HL-60 (cell line): ENCODE data around the gene BIN1.

Experiments used
- DNase-seq, 2 experiments: peaks; one replicate each; pipeline ENCODE4 v3.0.0-alpha.2; 2010 to 2020; ENCODE audit warnings: low read depth in 1 of 2, low spot score in 1 of 2
- H3K27ac ChIP-seq: fragments of 250-450 bp; sonication (Bioruptor Pico); replicated peaks from 2 replicates; pipeline ENCODE4 v1.5.1; 2020; ENCODE audit warnings: mild to moderate bottlenecking, moderate library complexity
- H3K27me3 ChIP-seq: fragments of 250-450 bp; sonication (Bioruptor Pico); 2 replicates; pipeline ENCODE4 v1.5.1; 2021; ENCODE audit warnings: mild to moderate bottlenecking, moderate library complexity; ENCODE audit not compliant: insufficient read depth, poor library complexity, severe bottlenecking
- H3K4me3 ChIP-seq: replicated peaks from 2 replicates; pipeline ENCODE4 v1.5.1; 2011; ENCODE audit warnings: mild to moderate bottlenecking, control low read depth, low read length; ENCODE audit not compliant: insufficient read depth
- GABPA ChIP-seq: IDR thresholded peaks from 2 replicates; pipeline ENCODE4 v1.6.1; 2012; ENCODE audit warnings: low read depth
- POLR2AphosphoS5 ChIP-seq: IDR thresholded peaks from 2 replicates; pipeline ENCODE4 v1.6.1; 2012; ENCODE audit warnings: low read depth
- REST ChIP-seq: IDR thresholded peaks from 2 replicates; pipeline ENCODE4 v1.6.1; 2012; ENCODE audit warnings: low read depth; ENCODE audit not compliant: insufficient replicate concordance
- SPI1 ChIP-seq: IDR thresholded peaks from 2 replicates; pipeline ENCODE4 v1.6.1; 2012; ENCODE audit warnings: low read depth, mild to moderate bottlenecking, borderline replicate concordance
- TF ChIP-seq, protein P1 (sequence below): IDR thresholded peaks from one replicate; pipeline ENCODE4 v1.5.1; 2011; ENCODE audit warnings: low read length, control low read depth, inconsistent platforms; ENCODE audit not compliant: insufficient read depth

BIN1 gene

DNA sequence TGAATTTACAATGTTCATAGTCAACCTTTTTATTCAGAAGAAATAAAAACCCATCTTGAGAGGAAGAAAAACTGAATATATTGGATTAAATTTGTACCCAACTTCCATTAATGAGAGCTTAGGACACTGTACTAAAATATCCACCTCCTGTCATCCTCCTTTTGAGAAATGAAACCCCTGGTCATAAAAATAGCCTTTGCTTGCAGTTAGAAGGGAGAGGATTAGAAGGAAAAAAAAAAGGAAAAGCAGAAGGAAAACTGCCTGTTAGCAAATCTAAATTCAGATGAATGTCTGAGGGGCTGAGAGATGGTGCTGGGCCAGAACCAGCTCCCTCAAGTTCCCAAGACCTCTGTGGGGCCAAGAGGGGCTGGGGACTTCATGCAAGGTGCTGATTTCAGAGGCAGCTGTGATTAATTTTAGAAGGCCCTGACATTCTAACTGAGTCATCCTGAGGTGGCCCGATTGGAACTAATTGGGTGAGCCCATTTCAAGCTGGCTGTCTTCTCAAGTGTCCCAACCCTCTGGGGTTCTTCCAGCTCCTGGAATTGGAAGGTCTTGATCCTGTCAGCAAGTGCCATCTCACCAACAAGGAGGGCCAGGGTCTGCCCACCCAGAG is 38.4 kb upstream of the BIN1 start:
- no peak for TF ChIP-seq GABPA
- TF ChIP-seq, protein P1, sequence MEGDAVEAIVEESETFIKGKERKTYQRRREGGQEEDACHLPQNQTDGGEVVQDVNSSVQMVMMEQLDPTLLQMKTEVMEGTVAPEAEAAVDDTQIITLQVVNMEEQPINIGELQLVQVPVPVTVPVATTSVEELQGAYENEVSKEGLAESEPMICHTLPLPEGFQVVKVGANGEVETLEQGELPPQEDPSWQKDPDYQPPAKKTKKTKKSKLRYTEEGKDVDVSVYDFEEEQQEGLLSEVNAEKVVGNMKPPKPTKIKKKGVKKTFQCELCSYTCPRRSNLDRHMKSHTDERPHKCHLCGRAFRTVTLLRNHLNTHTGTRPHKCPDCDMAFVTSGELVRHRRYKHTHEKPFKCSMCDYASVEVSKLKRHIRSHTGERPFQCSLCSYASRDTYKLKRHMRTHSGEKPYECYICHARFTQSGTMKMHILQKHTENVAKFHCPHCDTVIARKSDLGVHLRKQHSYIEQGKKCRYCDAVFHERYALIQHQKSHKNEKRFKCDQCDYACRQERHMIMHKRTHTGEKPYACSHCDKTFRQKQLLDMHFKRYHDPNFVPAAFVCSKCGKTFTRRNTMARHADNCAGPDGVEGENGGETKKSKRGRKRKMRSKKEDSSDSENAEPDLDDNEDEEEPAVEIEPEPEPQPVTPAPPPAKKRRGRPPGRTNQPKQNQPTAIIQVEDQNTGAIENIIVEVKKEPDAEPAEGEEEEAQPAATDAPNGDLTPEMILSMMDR, result no peak
- no peak for TF ChIP-seq REST
- TF ChIP-seq POLR2AphosphoS5, result no peak
- no peak for TF ChIP-seq SPI1
- no peak overlapping the region for H3K27ac ChIP-seq
- H3K27me3 ChIP-seq, result no peaks in the 10 kb centered on the region
- DNase-seq, result no peak
- H3K4me3 ChIP-seq, result no peak overlapping the region

DNA sequence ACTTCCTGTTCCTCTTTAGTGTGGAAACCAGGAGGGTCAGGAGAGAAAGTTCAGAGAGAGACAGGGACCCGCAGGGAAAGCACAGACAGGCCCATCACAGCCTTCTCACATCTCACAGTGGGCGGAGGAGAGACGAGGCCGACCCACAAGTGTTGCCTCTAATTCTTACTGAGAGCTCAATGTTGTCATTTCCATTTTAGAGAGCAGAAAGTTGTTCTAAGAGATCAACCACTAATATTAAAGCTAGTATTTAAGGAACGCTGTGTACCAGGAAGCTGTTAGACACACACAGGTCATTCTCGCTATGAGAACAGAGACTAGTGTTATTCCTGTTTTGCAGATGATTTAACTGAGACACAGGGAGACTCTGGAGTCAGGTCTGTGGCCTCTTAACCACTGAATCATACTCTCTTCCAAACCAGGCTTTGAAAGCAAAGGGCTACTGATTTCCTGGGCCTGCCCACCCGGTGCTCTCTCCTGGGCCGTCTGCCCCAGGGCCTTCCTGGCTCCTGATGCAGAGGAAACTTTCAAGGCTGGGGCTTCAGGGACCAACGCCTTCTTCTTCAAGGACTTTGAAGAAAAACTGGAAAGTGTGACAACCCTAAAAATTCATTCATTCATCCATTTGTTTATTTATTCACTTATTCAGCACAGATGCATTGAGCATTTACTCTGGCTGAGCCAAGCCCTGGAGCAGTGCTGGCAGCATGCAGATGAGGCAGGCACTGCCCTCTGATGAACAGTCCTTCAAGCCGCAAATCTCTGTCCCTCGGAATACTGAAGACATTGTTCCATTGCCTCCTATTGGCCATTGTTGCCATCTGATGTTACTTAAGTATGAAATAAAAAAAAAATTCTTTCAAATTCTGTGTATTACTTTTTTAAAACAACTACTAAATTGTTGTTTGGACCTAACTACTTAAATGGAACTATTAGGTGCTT is 37.2 kb upstream of the BIN1 start:
- H3K27ac ChIP-seq, result no peak overlapping the region
- TF ChIP-seq REST (no peak), GABPA (no peak), POLR2AphosphoS5 (no peak), SPI1 (no peak)
- TF ChIP-seq, protein P1, result no peak
- no peak overlapping the region for H3K4me3 ChIP-seq
- no peak for DNase-seq
- H3K27me3 ChIP-seq, result no peaks in the 10 kb centered on the region

DNA sequence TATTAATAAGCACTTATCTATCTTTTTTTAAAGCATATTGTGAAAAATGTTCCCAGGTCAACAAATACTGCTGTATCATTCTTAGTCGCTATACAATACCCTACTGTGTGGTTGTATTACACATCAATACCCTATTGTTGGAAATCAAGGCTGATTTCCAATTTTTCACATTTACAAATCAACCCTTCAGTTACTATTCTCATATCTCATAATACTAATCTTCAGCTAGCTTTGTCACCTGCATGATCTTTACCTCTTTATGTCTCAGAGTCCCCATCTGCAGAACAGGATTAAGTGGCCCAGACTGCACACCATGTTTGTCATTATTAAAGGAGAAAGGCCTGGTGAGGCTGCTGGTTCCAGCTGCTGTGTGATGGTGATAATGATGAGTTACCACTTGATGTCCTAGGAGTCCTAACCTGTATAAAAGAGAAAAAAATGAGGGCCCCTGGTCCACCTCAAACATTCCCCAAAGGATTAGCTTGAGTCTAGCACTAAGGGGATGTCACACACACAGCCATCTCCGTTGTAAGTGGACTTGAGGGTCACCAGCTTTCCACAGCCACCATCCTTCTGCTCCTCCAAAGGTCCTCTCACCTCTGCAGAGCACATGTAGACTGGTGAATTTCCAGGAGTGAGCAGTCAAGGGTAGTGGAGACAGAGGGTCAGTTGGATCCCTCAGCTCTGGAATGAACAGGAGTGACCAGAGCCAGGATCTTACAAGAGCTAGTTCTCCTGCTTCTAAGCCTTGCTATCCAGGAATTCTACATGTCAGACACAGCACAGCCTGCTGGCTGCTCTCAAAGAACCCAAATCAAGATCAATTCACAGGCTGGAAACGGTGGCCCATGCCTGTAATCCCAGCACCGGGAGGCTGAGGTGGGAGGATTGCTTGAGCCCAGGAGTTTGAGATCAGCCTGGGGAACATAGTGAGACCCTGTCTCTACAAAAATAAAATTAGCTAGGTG is 36.0 kb upstream of the BIN1 start:
- no peak for DNase-seq
- H3K4me3 ChIP-seq, result no peak overlapping the region
- TF ChIP-seq POLR2AphosphoS5, result no peak
- TF ChIP-seq, protein P1, result no peak
- TF ChIP-seq SPI1, result no peak
- TF ChIP-seq REST, result no peak
- TF ChIP-seq GABPA, result no peak
- H3K27me3 ChIP-seq, result no peaks in the 10 kb centered on the region
- H3K27ac ChIP-seq, result no peak overlapping the region
